ELF-1 (cell line): ENCODE data around the gene TMEM184A.
A peak's percentile ranks its signal among the peaks of the same experiment; 100 is the strongest.

Experiments used
- DNase-seq: peaks from one replicate; pipeline ENCODE4 v3.0.0-alpha.2; 2016; ENCODE audit warnings: low read depth, low spot score

TMEM184A gene

GRCh38 chr7:1567896-1568510, 12.0 kb upstream of the TMEM184A start:
- DNase-seq, result peak; percentile 71

- peak; percentile 63 for DNase-seq
Observed at GRCh38 chr7:1567049-1567771, 11.2 kb upstream of the TMEM184A start.

GRCh38 chr7:1566687-1567048, 10.7 kb upstream of the TMEM184A start:
- DNase-seq, result no peak

GRCh38 chr7:1564603-1565022, 8.6 kb upstream of the TMEM184A start:
- DNase-seq, result no peak

GRCh38 chr7:1563981-1564602, 8.1 kb upstream of the TMEM184A start:
- no peak for DNase-seq

GRCh38 chr7:1562597-1563051, 6.6 kb upstream of the TMEM184A start:
- no peak for DNase-seq

GRCh38 chr7:1562116-1562515, 6.1 kb upstream of the TMEM184A start:
- no peak for DNase-seq

- no peak for DNase-seq
Observed at GRCh38 chr7:1561036-1561940, 5.3 kb upstream of the TMEM184A start.

- DNase-seq, result no peak
Observed at GRCh38 chr7:1560620-1561031, 4.6 kb upstream of the TMEM184A start.

GRCh38 chr7:1559626-1560590, 3.9 kb upstream of the TMEM184A start:
- no peak for DNase-seq

GRCh38 chr7:1558841-1559625, 3.0 kb upstream of the TMEM184A start:
- DNase-seq, result no peak

- DNase-seq, result no peak
Observed at GRCh38 chr7:1558181-1558811, 2.3 kb upstream of the TMEM184A start.

GRCh38 chr7:1557771-1558170, 1.8 kb upstream of the TMEM184A start:
- DNase-seq, result no peak

GRCh38 chr7:1557006-1557405, 1.0 kb upstream of the TMEM184A start:
- DNase-seq, result no peak

- DNase-seq, result peak; percentile 77
Observed at GRCh38 chr7:1555046-1555812, 776 bp downstream of the TMEM184A start.

GRCh38 chr7:1554333-1555045, 1.5 kb downstream of the TMEM184A start:
- no peak for DNase-seq

GRCh38 chr7:1553512-1554210, 2.3 kb downstream of the TMEM184A start:
- no peak for DNase-seq
